Pancreas (tissue), 10 donors: ENCODE data around the gene BTBD17. TPM values are rescaled to one million over a fixed set of nuclear protein-coding genes. Genes with fewer than 3 reads are reported as not detected.

Experiments
- ATAC-seq, 4 donors: fragments of 200-7000 bp; cut with Tn5 transposase; one replicate each; pipeline versions ENCODE4 v1.8.0 to v1.9.1; 2020; ENCODE audit warnings: mild to moderate bottlenecking in 4 of 4, moderate library complexity in 4 of 4
- DNase-seq, 6 donors: peaks; one replicate each; pipeline ENCODE4 v3.0.0-alpha.2; 2020
- FAIRE-seq: peaks from 2 replicates; lab custom pipeline; 2012; peaks lifted over from hg19 to GRCh38; lab: Jason Lieb, UNC
- H3K27ac ChIP-seq, 4 donors: fragments of 200-600 bp; sonication (generic); 1 replicate in 3 of 4; 2 replicates in 1 of 4; pipeline versions ENCODE4 v1.5.0 to v1.8.0; 2020
- H3K27me3 ChIP-seq, 4 donors: fragments of 200-600 bp; one replicate each; pipeline ENCODE4 v1.8.0; 2021
- H3K36me3 ChIP-seq, 3 donors: fragments of 200-600 bp; sonication (generic) in 1 of 3; one replicate each; pipeline versions ENCODE4 v1.5.0 to v1.8.0; 2020 to 2021
- H3K4me1 ChIP-seq, 3 donors: fragments of 200-600 bp; one replicate each; pipeline ENCODE4 v1.8.0; 2021
- H3K4me3 ChIP-seq, 4 donors: fragments of 200-600 bp; sonication (generic) in 2 of 4; one replicate each; pipeline versions ENCODE4 v1.5.0 to v1.8.0; 2020 to 2021
- H3K9me3 ChIP-seq, 4 donors: fragments of 200-600 bp; one replicate each; pipeline ENCODE4 v1.8.0; 2021
- WGBS, 2 donors: extraction: QIAGEN DNeasy Blood & Tissue Kit; methylation state at CpG; one replicate each; pipeline ENCODE4 v1.1.7; 2013; 5-methylcytosine and 5-hydroxymethylcytosine counted together
- intact Hi-C, 3 donors: fragments of 100-400 bp; cut with DNase I; formaldehyde crosslinking; loops; one replicate each; pipeline versions ENCODE4 v1.11.1 to v1.14.2; 2022
- polyA plus RNA-seq, 2 donors: library from polyadenylated mRNA; stranded (reverse); fragments of 200-250 nt; gene quantifications; one replicate each; pipeline ENCODE4 v1.2.3, GENCODE V29; 2013
- total RNA-seq, 6 donors: library from RNA; stranded (reverse); fragmentation: NEBNext Ultra II Directional in 4 of 6; extraction: Animal tissue kit (Norgen Biotek cat#: 25700) in 4 of 6; gene quantifications; one replicate each; pipeline versions ENCODE4 v1.2.1 to v1.2.4, GENCODE V29; 2021 to 2023
- TF ChIP-seq, protein P1 (sequence below), 4 donors: fragments of 200-600 bp; sonication (generic) in 3 of 4; IDR thresholded peaks; one replicate each; pipeline versions ENCODE4 v1.5.0 to v1.8.0; 2021; ENCODE audit warnings: antibody characterized with exemption in 4 of 4
- donor health status: healthy with polysubstance abuse.
- donor health status: DM: no; HTN: no; CAD: no; lungs with moderate emphysema.
- donor health status: DM: no; HTN: no; CAD: no.
- donor health status: control.
- donor health status: control.
- donor health status: Bipolar disorder and iron deficiency.
- donor health status: DM: yes; HTN: yes; CAD: no.
- donor health status: DM: no; HTN: no; CAD: no.
- donor health status: DM: no; HTN: no; CAD: no.
- donor health status: DM: yes; HTN: yes; CAD: no.

The BTBD17 gene
- total and polyA plus RNA-seq, 8 donors: 0.08 to 1.7 (median 0.17) TPM

DNA sequence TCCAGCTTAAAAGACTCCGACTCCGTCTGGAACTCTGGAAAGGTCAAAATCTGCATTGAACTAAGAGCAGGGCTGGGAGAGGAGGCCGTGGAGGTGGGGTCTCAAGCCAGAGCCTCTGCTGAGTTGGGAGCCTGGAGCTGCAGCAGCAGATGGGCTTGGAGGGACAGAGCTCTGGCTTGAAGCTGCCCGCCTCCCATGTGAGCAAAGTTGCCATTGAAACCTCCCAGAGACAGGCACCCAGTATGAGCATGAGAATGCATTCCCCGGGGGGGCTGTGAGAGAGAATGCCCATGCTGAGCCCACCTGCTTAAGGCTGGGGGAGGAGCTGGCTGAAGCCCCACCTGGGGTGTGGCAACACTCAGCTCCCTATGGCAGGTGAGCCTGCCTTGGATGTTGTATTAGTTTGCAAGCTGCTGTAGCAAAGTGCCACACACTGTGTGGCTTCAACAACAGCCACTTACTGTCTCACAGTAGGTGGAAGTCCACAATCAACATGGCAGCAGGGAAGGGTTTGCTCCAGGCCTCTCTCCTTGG lies 26.1 kb downstream of the BTBD17 start:
- Histone ChIP-seq H3K4me3 (no peak overlapping the region), H3K4me1 (no peaks in the 10 kb centered on the region), H3K9me3 (no peaks in the 10 kb centered on the region), H3K27me3 (no peaks in the 10 kb centered on the region), H3K27ac (no peak overlapping the region), H3K36me3 (no peaks in the 10 kb centered on the region)
- no peak for ATAC-seq
- TF ChIP-seq, protein P1, sequence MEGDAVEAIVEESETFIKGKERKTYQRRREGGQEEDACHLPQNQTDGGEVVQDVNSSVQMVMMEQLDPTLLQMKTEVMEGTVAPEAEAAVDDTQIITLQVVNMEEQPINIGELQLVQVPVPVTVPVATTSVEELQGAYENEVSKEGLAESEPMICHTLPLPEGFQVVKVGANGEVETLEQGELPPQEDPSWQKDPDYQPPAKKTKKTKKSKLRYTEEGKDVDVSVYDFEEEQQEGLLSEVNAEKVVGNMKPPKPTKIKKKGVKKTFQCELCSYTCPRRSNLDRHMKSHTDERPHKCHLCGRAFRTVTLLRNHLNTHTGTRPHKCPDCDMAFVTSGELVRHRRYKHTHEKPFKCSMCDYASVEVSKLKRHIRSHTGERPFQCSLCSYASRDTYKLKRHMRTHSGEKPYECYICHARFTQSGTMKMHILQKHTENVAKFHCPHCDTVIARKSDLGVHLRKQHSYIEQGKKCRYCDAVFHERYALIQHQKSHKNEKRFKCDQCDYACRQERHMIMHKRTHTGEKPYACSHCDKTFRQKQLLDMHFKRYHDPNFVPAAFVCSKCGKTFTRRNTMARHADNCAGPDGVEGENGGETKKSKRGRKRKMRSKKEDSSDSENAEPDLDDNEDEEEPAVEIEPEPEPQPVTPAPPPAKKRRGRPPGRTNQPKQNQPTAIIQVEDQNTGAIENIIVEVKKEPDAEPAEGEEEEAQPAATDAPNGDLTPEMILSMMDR (IDR thresholded peaks at IDR 0.05): no peak
- no peak for FAIRE-seq
- DNase-seq: no peak
- 72 to 78% methylated on average over 5 of the region's 5 CpGs for WGBS, 2 donors
- intact Hi-C loops: no loop called here

DNA sequence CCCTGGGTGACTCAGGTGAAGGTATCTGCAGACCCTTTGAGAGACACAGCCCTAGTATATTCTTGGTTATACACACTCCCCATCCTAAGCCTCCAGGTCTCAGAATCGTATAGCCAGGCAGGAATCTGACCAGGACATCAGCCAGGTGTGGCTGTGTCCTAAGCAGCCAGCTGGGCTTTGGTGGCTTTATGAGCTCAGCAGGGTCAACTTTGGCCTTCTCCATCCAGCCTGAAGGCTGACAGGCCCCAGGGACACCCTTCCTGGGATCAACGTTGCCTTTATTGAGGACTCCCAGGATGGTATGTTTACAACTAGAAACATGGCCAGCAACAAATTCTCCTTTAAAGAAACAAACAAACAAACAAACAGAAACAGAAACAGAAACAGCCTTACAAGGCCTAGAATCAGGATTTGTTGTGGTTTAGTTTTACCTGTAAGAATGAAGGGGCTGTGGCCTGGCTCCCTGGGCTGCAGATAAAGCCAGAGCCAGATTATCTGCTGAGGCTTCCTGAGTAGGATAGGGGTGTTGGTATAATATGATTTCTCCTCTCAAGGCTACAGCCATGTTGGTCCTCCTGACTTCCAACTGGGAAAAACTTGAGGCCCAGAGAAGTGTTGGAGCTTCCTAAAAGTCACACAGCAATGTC lies 27.2 kb downstream of the BTBD17 start:
- TF ChIP-seq, protein P1 (IDR thresholded peaks at IDR 0.05): no peak
- DNase-seq (no peak), ATAC-seq (no peak), FAIRE-seq (no peak)
- no peaks in the 10 kb centered on the region for H3K4me1 ChIP-seq
- WGBS, 2 donors: 78 to 82% methylated on average over 2 of the region's 2 CpGs
- intact Hi-C loops: no loop called here
- H3K9me3 ChIP-seq: no peaks in the 10 kb centered on the region
- no peak overlapping the region for H3K4me3 ChIP-seq
- no peaks in the 10 kb centered on the region for H3K36me3 ChIP-seq
- H3K27ac ChIP-seq: no peak overlapping the region
- no peaks in the 10 kb centered on the region for H3K27me3 ChIP-seq

DNA sequence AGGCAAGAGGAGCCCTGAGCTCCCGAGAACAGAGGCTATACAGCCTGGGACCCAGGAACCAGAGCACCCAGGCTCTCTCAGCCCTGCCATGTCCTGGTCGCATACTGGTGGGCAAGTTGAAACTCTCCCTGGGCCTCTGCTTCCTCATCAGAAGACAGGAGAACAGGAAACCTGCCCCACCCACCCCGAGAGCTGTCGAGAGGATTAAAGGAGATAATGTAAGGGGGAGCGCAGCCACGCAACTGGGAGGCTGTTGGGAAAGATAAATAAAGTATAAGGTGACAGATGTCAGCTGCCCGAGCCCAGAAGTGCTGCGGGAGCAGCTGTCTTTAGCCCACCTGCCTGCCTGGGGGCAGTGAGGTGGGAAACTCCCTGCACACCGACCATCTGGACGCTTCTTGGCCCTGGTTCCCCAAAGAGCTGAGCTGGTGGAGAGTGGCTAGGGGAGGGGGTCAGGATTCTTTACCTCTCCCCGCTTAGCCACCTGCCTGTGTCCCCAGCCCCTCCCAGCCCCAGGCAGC lies 28.8 kb downstream of the BTBD17 start:
- no peak for DNase-seq
- no peak overlapping the region for H3K4me3 ChIP-seq
- no peaks in the 10 kb centered on the region for H3K4me1 ChIP-seq
- no peak for FAIRE-seq
- TF ChIP-seq, protein P1 (IDR thresholded peaks at IDR 0.05): no peak
- H3K9me3 ChIP-seq: no peaks in the 10 kb centered on the region
- no peak overlapping the region for H3K27ac ChIP-seq
- no peaks in the 10 kb centered on the region for H3K27me3 ChIP-seq
- peak in 2 of 4 donors; percentile 17 to 33 for ATAC-seq
- WGBS, 2 donors: 46 to 51% methylated on average over 11 of the region's 11 CpGs
- intact Hi-C loops: no loop called here
- no peaks in the 10 kb centered on the region for H3K36me3 ChIP-seq

DNA sequence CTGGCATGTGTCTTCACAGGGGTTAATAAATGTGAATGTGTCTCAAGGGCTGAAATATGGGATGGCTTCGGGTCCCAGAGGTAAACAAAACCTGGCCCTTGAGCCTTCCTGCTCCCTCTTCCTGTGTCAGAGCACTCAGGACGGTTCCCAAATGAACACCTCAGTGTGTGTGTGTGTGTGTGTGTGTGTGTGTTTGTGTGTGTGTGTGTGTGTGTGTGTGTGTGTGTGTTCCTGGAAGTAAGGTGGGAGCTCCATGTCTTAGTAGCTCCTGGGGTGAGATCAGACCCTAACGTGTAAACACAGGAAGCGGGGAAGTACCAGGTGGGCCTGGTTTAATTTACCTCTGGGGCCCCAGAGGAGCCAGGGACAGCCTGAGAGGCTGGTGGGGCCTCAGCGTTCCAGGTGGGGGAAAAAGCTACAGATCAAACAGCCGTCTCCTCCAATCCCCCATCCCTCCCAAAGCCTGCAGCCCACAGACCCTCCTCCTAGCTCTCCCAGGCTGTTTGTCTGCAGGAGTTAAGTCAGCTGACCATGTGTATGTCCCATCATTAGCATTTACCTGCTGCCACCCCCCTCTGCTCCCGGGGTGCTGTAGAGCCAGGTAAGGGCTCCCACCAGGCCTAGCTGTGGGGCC lies 29.5 kb downstream of the BTBD17 start:
- DNase-seq (no peak), FAIRE-seq (no peak), ATAC-seq (no peak)
- Histone ChIP-seq H3K9me3 (no peaks in the 10 kb centered on the region), H3K36me3 (no peaks in the 10 kb centered on the region), H3K27ac (no peak overlapping the region), H3K27me3 (no peaks in the 10 kb centered on the region), H3K4me1 (no peaks in the 10 kb centered on the region), H3K4me3 (no peak overlapping the region)
- intact Hi-C loops: no loop called here
- 67 to 71% methylated on average over 5 to 7 of the region's 7 CpGs for WGBS, 2 donors
- TF ChIP-seq, protein P1 (IDR thresholded peaks at IDR 0.05): no peak
